ENCODE data around the gene CARD16.

The CARD16 gene

GRCh38 chr11:104992781-104993180 lies 52.4 kb downstream of the CARD16 start:
- Histone ChIP-seq H3K36me3 (ENCODE audit: insufficient read depth, low read length) (no peaks in the 10 kb centered on the region), H3K4me1 (ENCODE audit: insufficient read depth, low read length) (no peaks in the 10 kb centered on the region), H3K9ac (ENCODE audit: low read depth, low read length) (no peak overlapping the region), H3K9me3 (ENCODE audit: control insufficient read depth, insufficient read depth, low read length) (no peaks in the 10 kb centered on the region)

GRCh38 chr11:104991994-104992393 lies 53.1 kb downstream of the CARD16 start:
- H3K36me3 ChIP-seq (ENCODE audit: insufficient read depth, low read length) = no peaks in the 10 kb centered on the region
- H3K9ac ChIP-seq (ENCODE audit: low read depth, low read length) = no peak overlapping the region
- no peaks in the 10 kb centered on the region for H3K9me3 ChIP-seq (ENCODE audit: control insufficient read depth, insufficient read depth, low read length)
- H3K4me1 ChIP-seq (ENCODE audit: insufficient read depth, low read length) = no peaks in the 10 kb centered on the region
